HCT116 (cell line): ENCODE results near the gene SDC3. TPM values are rescaled to one million over a fixed set of nuclear protein-coding genes. Genes with fewer than 3 reads are reported as not detected.

Experiments used
- ATAC-seq: fragments of 200-7000 bp; cut with Tn5 transposase; 2 replicates; pipeline ENCODE4 v1.9.1; 2020; ENCODE audit warnings: mild to moderate bottlenecking, moderate library complexity
- BruUV-seq: library from RNA; stranded (reverse); fragments of 400-500 nt; replicated peaks from 2 replicates; lab custom pipeline; 2021; lab: Mats Ljungman, UMichigan
- CTCF ChIA-PET: fragments of 300-600 bp; sonication (Branson Sonifier 250); formaldehyde crosslinking; loops from one replicate; lab custom pipeline; 2021; ENCODE audit warnings: antibody characterized with exemption; lab: Charles Lee
- POLR2A ChIA-PET: fragments of 300-600, 350-600 bp; sonication (Branson Sonifier 250); formaldehyde crosslinking; loops from one replicate; lab custom pipeline; 2021; ENCODE audit warnings: antibody characterized with exemption; lab: Charles Lee
- RAD21 ChIA-PET, 2 experiments: fragments of 300-600 bp; sonication (Branson Sonifier 250); formaldehyde crosslinking; loops; one replicate each; lab custom pipeline; 2023; ENCODE audit warnings: low total read pairs in 2 of 2; ENCODE audit not compliant: uncharacterized antibody in 2 of 2, unreplicated experiment in 2 of 2, low non-redundant PET in 1 of 2; lab: Charles Lee
- DNase-seq: peaks from one replicate; pipeline ENCODE4 v3.0.0-alpha.2; 2010; ENCODE audit warnings: low read depth, low spot score
- H2AFZ ChIP-seq: fragments of 200-600 bp; shearing (Covaris generic), sonication (generic); 2 replicates; pipeline ENCODE4 v1.6.1; 2017; ENCODE audit warnings: low read depth, mixed run types, mixed read lengths, antibody characterized with exemption, low read length; ENCODE audit not compliant: poor library complexity, severe bottlenecking
- H3K27ac ChIP-seq: 2 replicates; pipeline ENCODE4 v1.5.1; 2012; ENCODE audit warnings: low read depth, low read length
- H3K27me3 ChIP-seq: fragments of 200-600 bp; sonication (generic); 2 replicates; pipeline ENCODE4 v1.6.1; 2016; ENCODE audit warnings: mixed run types, low read length, mixed read lengths; ENCODE audit not compliant: insufficient read depth
- H3K36me3 ChIP-seq, 2 experiments: fragments of 200-500 bp in 1 of 2; fragments of 200-600 bp in 1 of 2; sonication (Bioruptor generic) in 1 of 2; sonication (generic) in 1 of 2; 2 replicates each; pipeline versions ENCODE4 v1.5.1 to v1.6.1; 2014 to 2016; ENCODE audit warnings: low read length in 2 of 2, inconsistent platforms in 1 of 2, mixed read lengths in 1 of 2, mixed run types in 1 of 2; ENCODE audit not compliant: insufficient read depth in 2 of 2, control insufficient read depth in 1 of 2
- H3K4me1 ChIP-seq, 2 experiments: fragments of 200-600 bp in 1 of 2; sonication (generic) in 1 of 2; 2 replicates each; pipeline versions ENCODE4 v1.5.1 to v1.6.1; 2012 to 2017; ENCODE audit warnings: low read length in 2 of 2, inconsistent platforms in 1 of 2, mild to moderate bottlenecking in 1 of 2, mixed read lengths in 1 of 2, mixed run types in 1 of 2, moderate library complexity in 1 of 2; ENCODE audit not compliant: insufficient read depth in 2 of 2, control insufficient read depth in 1 of 2
- H3K4me2 ChIP-seq: fragments of 200-600 bp; sonication (generic); 2 replicates; pipeline ENCODE4 v1.6.1; 2017; ENCODE audit warnings: mixed run types, low read length, mixed read lengths
- H3K4me3 ChIP-seq, 2 experiments: fragments of 200-600 bp in 1 of 2; sonication (generic) in 1 of 2; replicated peaks in 1 of 2; 2 replicates each; pipeline ENCODE4 v1.5.1; 2011 to 2016; ENCODE audit warnings: low read length in 2 of 2, control low read depth in 1 of 2, low read depth in 1 of 2, mild to moderate bottlenecking in 1 of 2, mixed read lengths in 1 of 2, mixed run types in 1 of 2
- H3K79me2 ChIP-seq: fragments of 200-600 bp; sonication (generic); 2 replicates; pipeline ENCODE4 v1.6.1; 2017; ENCODE audit warnings: mild to moderate bottlenecking, mixed run types, low read length, moderate library complexity, mixed read lengths; ENCODE audit not compliant: insufficient read depth
- H3K9ac ChIP-seq: fragments of 200-600 bp; sonication (generic); 2 replicates; pipeline ENCODE4 v1.6.1; 2016; ENCODE audit warnings: low read length, mixed read lengths
- H3K9me2 ChIP-seq: fragments of 200-600 bp; sonication (generic), shearing (Covaris generic); 2 replicates; pipeline ENCODE4 v1.6.1; 2017; ENCODE audit warnings: mixed run types, mild to moderate bottlenecking, moderate library complexity; ENCODE audit not compliant: insufficient read depth
- H3K9me3 ChIP-seq, 2 experiments: fragments of 200-500 bp in 1 of 2; fragments of 200-600 bp in 1 of 2; sonication (Bioruptor generic) in 1 of 2; sonication (generic) in 1 of 2; 2 replicates each; pipeline ENCODE4 v1.6.1; 2014 to 2017; ENCODE audit warnings: low read length in 2 of 2, mixed read lengths in 2 of 2, inconsistent platforms in 1 of 2, low read depth in 1 of 2, mild to moderate bottlenecking in 1 of 2, mixed run types in 1 of 2, moderate library complexity in 1 of 2; ENCODE audit not compliant: control insufficient read depth in 1 of 2, insufficient read depth in 1 of 2
- H4K20me1 ChIP-seq: fragments of 200-600 bp; sonication (generic), shearing (Covaris generic); 2 replicates; pipeline ENCODE4 v1.6.1; 2017; ENCODE audit warnings: mixed run types, mild to moderate bottlenecking, moderate library complexity; ENCODE audit not compliant: insufficient read depth
- RAD21 ChIP-seq: IDR thresholded peaks from 2 replicates; pipeline ENCODE4 v1.6.1; 2012; ENCODE audit warnings: low read depth, mild to moderate bottlenecking
- YY1 ChIP-seq: IDR thresholded peaks from 2 replicates; pipeline ENCODE4 v1.6.1; 2011; ENCODE audit warnings: low read length, low read depth, moderate library complexity, mild to moderate bottlenecking; ENCODE audit not compliant: insufficient replicate concordance; ENCODE audit errors: extremely low read depth
- intact Hi-C: fragments of 100-400 bp; cut with micrococcal nuclease; formaldehyde crosslinking; loops from 2 replicates; pipeline ENCODE4 v1.10.0; 2022
- total RNA-seq: library from RNA; stranded (reverse); gene quantifications from one replicate; pipeline ENCODE4 v1.2.1, GENCODE V29; 2021; ENCODE audit not compliant: unreplicated experiment
- TF ChIP-seq, protein P1 (sequence below), 3 experiments: fragments of 200-600 bp in 1 of 3; sonication (generic) in 1 of 3; IDR thresholded peaks in 2 of 3; conservative IDR thresholded peaks in 1 of 3; 2 replicates each; pipeline ENCODE4 v1.5.1; 2012 to 2017; ENCODE audit warnings: low read depth in 2 of 3, low read length in 2 of 3, antibody characterized with exemption in 1 of 3, borderline replicate concordance in 1 of 3, control low read depth in 1 of 3, mild to moderate bottlenecking in 1 of 3, mixed read lengths in 1 of 3, mixed run types in 1 of 3, moderate library complexity in 1 of 3; ENCODE audit not compliant: insufficient read depth in 1 of 3
- TF ChIP-seq, protein P2 (sequence below): IDR thresholded peaks from 2 replicates; pipeline ENCODE4 v1.6.1; 2012

The SDC3 gene
- total RNA-seq, 1 experiment from 2014 or later = 40.1 TPM

DNA sequence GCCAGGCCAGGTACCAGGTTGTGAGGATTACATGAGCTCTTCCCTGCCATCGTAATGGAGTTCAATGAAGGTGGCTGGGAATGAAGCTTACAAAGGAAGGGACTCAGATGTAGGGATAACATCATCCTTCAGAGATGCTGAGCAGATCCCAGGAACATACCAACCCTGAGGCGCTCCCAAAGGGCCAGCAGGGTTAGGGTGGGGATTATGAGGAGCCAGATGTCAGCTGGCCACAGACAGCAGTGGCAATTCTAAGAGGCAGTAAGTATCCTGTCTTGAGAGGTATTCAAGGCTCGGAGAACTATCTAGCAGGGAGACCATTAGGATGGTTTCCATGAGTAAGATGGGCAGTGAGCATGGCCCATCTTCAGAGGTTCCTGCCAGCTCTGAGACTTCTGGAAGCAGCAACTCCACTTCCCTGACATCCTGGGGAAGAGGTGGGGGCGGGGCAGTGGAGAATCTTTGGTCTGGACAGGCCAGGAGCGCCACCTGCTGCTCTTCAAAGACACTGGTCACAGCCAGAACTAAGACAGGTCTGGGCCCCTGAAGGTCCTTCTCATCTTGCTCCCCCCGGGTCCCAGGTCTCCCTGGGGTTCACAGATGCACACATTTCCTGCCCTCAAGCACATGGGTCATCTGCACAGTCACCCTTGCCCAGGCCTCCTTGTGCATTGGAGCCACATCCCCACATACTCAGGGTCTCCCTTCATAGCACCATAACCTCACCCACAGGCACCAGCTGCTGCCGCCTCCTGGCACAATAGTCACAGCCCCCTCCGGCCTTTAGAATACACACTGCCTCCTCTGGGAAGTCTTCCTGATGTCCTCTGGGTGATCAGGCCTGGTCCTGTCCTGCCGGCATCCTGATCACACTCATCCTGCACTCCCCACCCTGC lies 2.7 kb upstream of the SDC3 start:
- DNase-seq (peak; percentile 74), ATAC-seq (peak; percentile 74)
- Histone ChIP-seq H3K4me3 (no peak overlapping the region), H3K9me2 (no peaks in the 10 kb centered on the region), H3K4me1 (peaks cover 28 to 39% of the 10 kb centered on the region in 2 experiments), H3K9me3 (no peaks in the 10 kb centered on the region), H3K27ac (peak overlapping the region; percentile 83; the same call in 1 of the 2 replicates), H3K36me3 (no peaks in the 10 kb centered on the region), H4K20me1 (no peaks in the 10 kb centered on the region), H2AFZ (no peak overlapping the region), H3K9ac (no peak overlapping the region), H3K79me2 (peaks cover 15% of the 10 kb centered on the region; the same call in 1 of the 2 replicates), H3K27me3 (no peaks in the 10 kb centered on the region), H3K4me2 (peak overlapping the region; percentile 69; the same call in 1 of the 2 replicates)
- ChIA-PET POLR2A (interaction anchor here (1.3 to 3.4 kb wide), 8 partner anchors 103 to 192 kb away, joined by 3 to 31 read pairs (median 8); no protein-coding TSS in a partner anchor), RAD21 (interaction anchor here (0.9 to 4.2 kb wide), 12 partner anchors 88 to 193 kb away, joined by 3 to 69 read pairs (median 9); no protein-coding TSS in a partner anchor), CTCF (interaction anchor here (0.6 to 8.9 kb wide), 17 partner anchors 8 to 1405 kb away, joined by 3 to 242 read pairs (median 5); no protein-coding TSS in a partner anchor)
- BruUV-seq = no TSS peak
- intact Hi-C loops = loop anchor here (1.0 to 10.0 kb wide), 4 partner anchors 110 to 1677 kb away; partner anchors contain the start of genes MECR and PTPRU
- TF ChIP-seq, protein P1, sequence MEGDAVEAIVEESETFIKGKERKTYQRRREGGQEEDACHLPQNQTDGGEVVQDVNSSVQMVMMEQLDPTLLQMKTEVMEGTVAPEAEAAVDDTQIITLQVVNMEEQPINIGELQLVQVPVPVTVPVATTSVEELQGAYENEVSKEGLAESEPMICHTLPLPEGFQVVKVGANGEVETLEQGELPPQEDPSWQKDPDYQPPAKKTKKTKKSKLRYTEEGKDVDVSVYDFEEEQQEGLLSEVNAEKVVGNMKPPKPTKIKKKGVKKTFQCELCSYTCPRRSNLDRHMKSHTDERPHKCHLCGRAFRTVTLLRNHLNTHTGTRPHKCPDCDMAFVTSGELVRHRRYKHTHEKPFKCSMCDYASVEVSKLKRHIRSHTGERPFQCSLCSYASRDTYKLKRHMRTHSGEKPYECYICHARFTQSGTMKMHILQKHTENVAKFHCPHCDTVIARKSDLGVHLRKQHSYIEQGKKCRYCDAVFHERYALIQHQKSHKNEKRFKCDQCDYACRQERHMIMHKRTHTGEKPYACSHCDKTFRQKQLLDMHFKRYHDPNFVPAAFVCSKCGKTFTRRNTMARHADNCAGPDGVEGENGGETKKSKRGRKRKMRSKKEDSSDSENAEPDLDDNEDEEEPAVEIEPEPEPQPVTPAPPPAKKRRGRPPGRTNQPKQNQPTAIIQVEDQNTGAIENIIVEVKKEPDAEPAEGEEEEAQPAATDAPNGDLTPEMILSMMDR (IDR thresholded peaks at IDR 0.05 in 2 of 3, conservative IDR thresholded peaks at IDR 0.05 in 1 of 3; ENCODE audit: borderline replicate concordance in 1 of 3, insufficient read depth in 1 of 3, low read depth in 2 of 3, low read length in 2 of 3) = peak; percentile 85 to 98 (median 87)
- TF ChIP-seq, protein P2, sequence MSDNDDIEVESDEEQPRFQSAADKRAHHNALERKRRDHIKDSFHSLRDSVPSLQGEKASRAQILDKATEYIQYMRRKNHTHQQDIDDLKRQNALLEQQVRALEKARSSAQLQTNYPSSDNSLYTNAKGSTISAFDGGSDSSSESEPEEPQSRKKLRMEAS = no peak
- peak; percentile 100 for TF ChIP-seq RAD21
- peak; percentile 46 for TF ChIP-seq YY1
